GM18907 (cell line): ENCODE results near the gene TSPAN18.
A peak's percentile ranks its signal among the peaks of the same experiment; 100 is the strongest.

Experiments used
- ATAC-seq: cut with Tn5 transposase; IDR thresholded peaks from one replicate; pipeline ENCODE4 v1.9.1; 2021; ENCODE audit warnings: mild to moderate bottlenecking, moderate library complexity; ENCODE audit not compliant: unreplicated experiment

TSPAN18 gene

GRCh38 chr11:44711113-44711786, 15.5 kb upstream of the TSPAN18 start:
- ATAC-seq: no peak

- ATAC-seq: no peak
Observed at GRCh38 chr11:44711787-44712608, 14.8 kb upstream of the TSPAN18 start.

- ATAC-seq: no peak
Observed at GRCh38 chr11:44713022-44713421, 13.7 kb upstream of the TSPAN18 start.

GRCh38 chr11:44716256-44716655, 10.5 kb upstream of the TSPAN18 start:
- no peak for ATAC-seq

GRCh38 chr11:44718057-44718456, 8.7 kb upstream of the TSPAN18 start:
- ATAC-seq: no peak

- no peak for ATAC-seq
Observed at GRCh38 chr11:44718612-44719390, 8.0 kb upstream of the TSPAN18 start.

- ATAC-seq: no peak
Observed at GRCh38 chr11:44725016-44725685, 1.6 kb upstream of the TSPAN18 start.

- no peak for ATAC-seq
Observed at GRCh38 chr11:44725757-44726282, 942 bp upstream of the TSPAN18 start.

- no peak for ATAC-seq
Observed at GRCh38 chr11:44727114-44727372, 281 bp downstream of the TSPAN18 start.

- peak; percentile 47 for ATAC-seq
Observed at GRCh38 chr11:44727373-44728287, 868 bp downstream of the TSPAN18 start.

- no peak for ATAC-seq
Observed at GRCh38 chr11:44728491-44728910, 1.7 kb downstream of the TSPAN18 start.

- ATAC-seq: no peak
Observed at GRCh38 chr11:44729063-44729462, 2.3 kb downstream of the TSPAN18 start.

- no peak for ATAC-seq
Observed at GRCh38 chr11:44729713-44730112, 3.0 kb downstream of the TSPAN18 start.

- no peak for ATAC-seq
Observed at GRCh38 chr11:44730775-44731174, 4.0 kb downstream of the TSPAN18 start.

GRCh38 chr11:44731685-44732430, 5.1 kb downstream of the TSPAN18 start:
- ATAC-seq: no peak

- ATAC-seq: no peak
Observed at GRCh38 chr11:44732564-44732963, 5.8 kb downstream of the TSPAN18 start.

GRCh38 chr11:44733877-44734276, 7.1 kb downstream of the TSPAN18 start:
- ATAC-seq: no peak

GRCh38 chr11:44734843-44735381, 8.2 kb downstream of the TSPAN18 start:
- ATAC-seq: no peak

GRCh38 chr11:44736791-44737190, 10.0 kb downstream of the TSPAN18 start:
- no peak for ATAC-seq
